ENCODE measurements around the gene MTREX.

MTREX gene

GRCh38 chr5:55446640-55447351, 139.0 kb downstream of the MTREX start (continued):
- TF ChIP-seq HOXD13 (CRISPR knock-in tag; IDR thresholded peaks at IDR 0.05; ENCODE audit: borderline replicate concordance) = no peak
- TF ChIP-seq, protein P1, sequence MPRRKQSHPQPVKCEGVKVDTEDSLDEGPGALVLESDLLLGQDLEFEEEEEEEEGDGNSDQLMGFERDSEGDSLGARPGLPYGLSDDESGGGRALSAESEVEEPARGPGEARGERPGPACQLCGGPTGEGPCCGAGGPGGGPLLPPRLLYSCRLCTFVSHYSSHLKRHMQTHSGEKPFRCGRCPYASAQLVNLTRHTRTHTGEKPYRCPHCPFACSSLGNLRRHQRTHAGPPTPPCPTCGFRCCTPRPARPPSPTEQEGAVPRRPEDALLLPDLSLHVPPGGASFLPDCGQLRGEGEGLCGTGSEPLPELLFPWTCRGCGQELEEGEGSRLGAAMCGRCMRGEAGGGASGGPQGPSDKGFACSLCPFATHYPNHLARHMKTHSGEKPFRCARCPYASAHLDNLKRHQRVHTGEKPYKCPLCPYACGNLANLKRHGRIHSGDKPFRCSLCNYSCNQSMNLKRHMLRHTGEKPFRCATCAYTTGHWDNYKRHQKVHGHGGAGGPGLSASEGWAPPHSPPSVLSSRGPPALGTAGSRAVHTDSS (tag by site-specific recombination; IDR thresholded peaks at IDR 0.05) = no peak

- no peaks in the 10 kb centered on the region; a peak in 1 of 3 replicates for H3K36me3 ChIP-seq (ENCODE audit: control insufficient read depth in 2 of 2, insufficient read depth in 1 of 2, low read length in 2 of 2)
- peaks cover 8% of the 10 kb centered on the region for H3K4me1 ChIP-seq (ENCODE audit: control insufficient read depth, insufficient read depth, low read length)
- ChIA-PET CTCF (interaction anchor here (1.1 kb wide), 1 partner anchor 241 kb away, joined by 3 read pairs; no protein-coding TSS in a partner anchor), POLR2A (no interaction called here)
- no peak overlapping the region for H3K4me3 ChIP-seq (ENCODE audit: low read depth, low read length)
- TF ChIP-seq, protein P2, sequence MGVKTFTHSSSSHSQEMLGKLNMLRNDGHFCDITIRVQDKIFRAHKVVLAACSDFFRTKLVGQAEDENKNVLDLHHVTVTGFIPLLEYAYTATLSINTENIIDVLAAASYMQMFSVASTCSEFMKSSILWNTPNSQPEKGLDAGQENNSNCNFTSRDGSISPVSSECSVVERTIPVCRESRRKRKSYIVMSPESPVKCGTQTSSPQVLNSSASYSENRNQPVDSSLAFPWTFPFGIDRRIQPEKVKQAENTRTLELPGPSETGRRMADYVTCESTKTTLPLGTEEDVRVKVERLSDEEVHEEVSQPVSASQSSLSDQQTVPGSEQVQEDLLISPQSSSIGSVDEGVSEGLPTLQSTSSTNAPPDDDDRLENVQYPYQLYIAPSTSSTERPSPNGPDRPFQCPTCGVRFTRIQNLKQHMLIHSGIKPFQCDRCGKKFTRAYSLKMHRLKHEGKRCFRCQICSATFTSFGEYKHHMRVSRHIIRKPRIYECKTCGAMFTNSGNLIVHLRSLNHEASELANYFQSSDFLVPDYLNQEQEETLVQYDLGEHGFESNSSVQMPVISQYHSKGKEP (tag by site-specific recombination; IDR thresholded peaks at IDR 0.05) = no peak
- TF ChIP-seq ZNF654 (tag by site-specific recombination; IDR thresholded peaks at IDR 0.05; ENCODE audit: low read depth) = no peak
- TF ChIP-seq ZNF221 (tag by site-specific recombination; IDR thresholded peaks at IDR 0.05; ENCODE audit: borderline replicate concordance) = no peak
- TF ChIP-seq, protein P3, sequence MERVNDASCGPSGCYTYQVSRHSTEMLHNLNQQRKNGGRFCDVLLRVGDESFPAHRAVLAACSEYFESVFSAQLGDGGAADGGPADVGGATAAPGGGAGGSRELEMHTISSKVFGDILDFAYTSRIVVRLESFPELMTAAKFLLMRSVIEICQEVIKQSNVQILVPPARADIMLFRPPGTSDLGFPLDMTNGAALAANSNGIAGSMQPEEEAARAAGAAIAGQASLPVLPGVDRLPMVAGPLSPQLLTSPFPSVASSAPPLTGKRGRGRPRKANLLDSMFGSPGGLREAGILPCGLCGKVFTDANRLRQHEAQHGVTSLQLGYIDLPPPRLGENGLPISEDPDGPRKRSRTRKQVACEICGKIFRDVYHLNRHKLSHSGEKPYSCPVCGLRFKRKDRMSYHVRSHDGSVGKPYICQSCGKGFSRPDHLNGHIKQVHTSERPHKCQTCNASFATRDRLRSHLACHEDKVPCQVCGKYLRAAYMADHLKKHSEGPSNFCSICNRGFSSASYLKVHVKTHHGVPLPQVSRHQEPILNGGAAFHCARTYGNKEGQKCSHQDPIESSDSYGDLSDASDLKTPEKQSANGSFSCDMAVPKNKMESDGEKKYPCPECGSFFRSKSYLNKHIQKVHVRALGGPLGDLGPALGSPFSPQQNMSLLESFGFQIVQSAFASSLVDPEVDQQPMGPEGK (tag by site-specific recombination; IDR thresholded peaks at IDR 0.05) = no peak
- TF ChIP-seq, protein P4, sequence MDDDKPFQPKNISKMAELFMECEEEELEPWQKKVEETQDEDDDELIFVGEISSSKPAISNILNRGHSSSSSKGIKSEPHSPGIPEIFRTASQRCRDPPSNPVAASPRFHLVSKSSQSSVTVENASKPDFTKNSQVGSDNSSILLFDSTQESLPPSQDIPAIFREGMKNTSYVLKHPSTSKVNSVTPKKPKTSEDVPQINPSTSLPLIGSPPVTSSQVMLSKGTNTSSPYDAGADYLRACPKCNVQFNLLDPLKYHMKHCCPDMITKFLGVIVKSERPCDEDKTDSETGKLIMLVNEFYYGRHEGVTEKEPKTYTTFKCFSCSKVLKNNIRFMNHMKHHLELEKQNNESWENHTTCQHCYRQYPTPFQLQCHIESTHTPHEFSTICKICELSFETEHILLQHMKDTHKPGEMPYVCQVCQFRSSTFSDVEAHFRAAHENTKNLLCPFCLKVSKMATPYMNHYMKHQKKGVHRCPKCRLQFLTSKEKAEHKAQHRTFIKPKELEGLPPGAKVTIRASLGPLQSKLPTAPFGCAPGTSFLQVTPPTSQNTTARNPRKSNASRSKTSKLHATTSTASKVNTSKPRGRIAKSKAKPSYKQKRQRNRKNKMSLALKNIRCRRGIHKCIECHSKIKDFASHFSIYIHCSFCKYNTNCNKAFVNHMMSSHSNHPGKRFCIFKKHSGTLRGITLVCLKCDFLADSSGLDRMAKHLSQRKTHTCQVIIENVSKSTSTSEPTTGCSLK (tag by site-specific recombination; IDR thresholded peaks at IDR 0.05) = no peak
- TF ChIP-seq ZNF626 (tag by site-specific recombination; IDR thresholded peaks at IDR 0.05) = no peak
- no peak for TF ChIP-seq ZNF146 (tag by site-specific recombination; IDR thresholded peaks at IDR 0.05)
- no peak for TF ChIP-seq ZNF184 (tag by site-specific recombination; IDR thresholded peaks at IDR 0.05)
- no peak for TF ChIP-seq ZNF148 (tag by site-specific recombination; IDR thresholded peaks at IDR 0.05; ENCODE audit: borderline replicate concordance)
- TF ChIP-seq ZNF510 (tag by site-specific recombination; IDR thresholded peaks at IDR 0.05; ENCODE audit: insufficient replicate concordance) = no peak
- no peak for TF ChIP-seq ZNF488 (tag by site-specific recombination; IDR thresholded peaks at IDR 0.05)
- H3K9me3 ChIP-seq (ENCODE audit: control insufficient read depth, insufficient read depth, low read depth, low read length) = no peaks in the 10 kb centered on the region
- H3K27ac ChIP-seq (ENCODE audit: extremely low read depth, low read depth, low read length) = no peak overlapping the region
Measured at GRCh38 chr5:55450050-55450765, 142.4 kb downstream of the MTREX start.
